HG02840 (cell line): ENCODE results near the gene C15orf61.

Experiments
- ATAC-seq: cut with Tn5 transposase; IDR thresholded peaks from one replicate; pipeline ENCODE4 v1.9.1; 2021; ENCODE audit warnings: mild to moderate bottlenecking, moderate library complexity, moderate number of reproducible peaks; ENCODE audit not compliant: unreplicated experiment, low FRiP score

C15orf61 gene

DNA sequence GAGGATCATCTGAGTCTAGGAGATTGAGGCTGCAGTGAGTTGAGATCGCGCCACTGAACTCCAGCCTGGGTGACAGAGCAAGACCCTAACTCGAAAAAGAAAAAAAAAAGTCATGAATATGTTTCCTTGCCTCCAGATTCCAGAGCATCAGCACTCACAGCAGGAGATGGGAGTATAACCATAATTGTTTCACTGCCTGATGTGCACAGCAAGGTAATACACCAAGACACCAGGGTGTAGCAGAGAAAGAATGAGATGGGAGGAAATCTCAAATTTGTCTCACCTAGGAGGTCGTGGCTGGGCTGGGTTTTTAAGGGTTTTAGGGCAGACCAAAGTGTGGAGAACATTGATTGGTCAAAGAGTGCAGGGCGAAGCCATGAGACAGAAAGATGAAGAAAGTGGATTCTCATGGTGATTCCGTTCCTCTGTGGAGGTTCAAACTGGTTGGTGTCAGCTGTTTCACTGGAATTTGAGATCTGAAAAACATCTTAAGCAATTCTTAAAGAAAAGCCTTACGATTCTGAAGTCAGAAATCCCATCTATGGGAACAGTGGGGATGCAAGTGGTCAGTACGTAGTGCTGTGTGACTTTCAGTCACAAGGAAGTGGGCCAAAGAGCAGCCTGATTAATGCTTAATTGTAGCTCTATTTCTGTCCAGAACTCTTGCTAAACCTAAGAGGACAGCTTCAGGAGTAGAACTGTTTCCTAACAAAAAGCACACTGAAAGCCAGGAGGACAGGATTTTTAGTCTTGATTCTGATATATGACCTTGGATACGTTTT, 7.8 kb upstream of the C15orf61 start:
- ATAC-seq: no peak

GRCh38 chr15:67515090-67515489, 5.8 kb upstream of the C15orf61 start:
- ATAC-seq: no peak

GRCh38 chr15:67515557-67515956, 5.4 kb upstream of the C15orf61 start:
- ATAC-seq: no peak

- no peak for ATAC-seq
These were observed 456 bp upstream of the C15orf61 start for GRCh38 chr15:67520321-67521028.

DNA sequence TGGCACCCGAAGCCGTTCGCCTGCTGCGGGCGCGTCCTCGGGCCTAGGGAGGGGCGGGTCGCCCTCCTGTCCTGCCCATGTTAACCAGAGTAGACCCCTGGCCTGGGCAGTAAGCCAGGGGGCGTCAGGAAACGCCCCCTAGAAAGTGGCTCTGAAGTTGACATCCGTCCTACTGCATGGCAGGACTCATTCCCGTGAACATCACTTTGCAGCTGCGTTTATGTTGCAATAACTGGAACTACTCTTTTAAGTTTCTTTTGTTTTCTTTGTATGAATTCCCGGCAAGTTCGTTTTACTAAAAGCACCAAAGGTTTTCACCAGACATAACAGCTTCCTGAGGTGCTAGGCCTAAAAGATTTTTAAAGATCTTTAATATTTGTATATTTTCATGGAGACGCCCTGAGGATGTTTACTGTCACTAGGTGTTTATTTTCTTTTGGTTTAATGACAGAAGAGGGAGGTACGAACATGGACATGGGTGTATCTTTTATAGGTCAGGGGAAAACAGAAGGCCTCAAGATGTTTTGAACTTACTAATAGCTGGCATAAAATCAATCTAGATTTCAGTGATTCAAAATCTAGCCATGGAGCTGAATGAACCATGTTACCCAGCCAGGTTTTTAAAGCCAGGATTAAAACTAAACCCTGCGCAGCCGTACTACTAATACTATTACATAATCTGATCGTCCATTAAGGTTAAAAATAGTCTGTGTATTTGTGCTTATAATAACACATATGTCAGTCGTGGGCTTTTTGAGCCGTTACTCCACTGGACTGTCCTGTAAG, 1.0 kb downstream of the C15orf61 start:
- ATAC-seq: no peak

DNA sequence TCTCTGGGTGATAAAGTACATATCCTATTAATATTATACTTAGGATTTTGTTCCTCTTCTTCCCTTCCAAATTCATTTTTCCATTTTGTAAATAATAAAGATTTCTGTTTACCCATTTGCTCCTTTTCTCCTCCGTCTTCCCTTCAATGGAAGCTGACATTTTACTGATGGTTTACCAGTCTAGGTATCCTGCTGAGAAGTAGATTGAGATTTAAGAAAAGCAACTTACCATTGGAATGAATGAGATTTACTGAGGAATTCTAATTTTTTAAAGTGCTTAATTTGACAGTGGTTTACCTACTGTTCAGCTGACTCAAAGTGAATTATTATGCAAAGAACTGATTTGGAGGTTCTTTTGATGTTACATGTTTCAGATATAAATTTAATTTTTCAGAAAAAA, 2.4 kb downstream of the C15orf61 start:
- ATAC-seq: no peak

DNA sequence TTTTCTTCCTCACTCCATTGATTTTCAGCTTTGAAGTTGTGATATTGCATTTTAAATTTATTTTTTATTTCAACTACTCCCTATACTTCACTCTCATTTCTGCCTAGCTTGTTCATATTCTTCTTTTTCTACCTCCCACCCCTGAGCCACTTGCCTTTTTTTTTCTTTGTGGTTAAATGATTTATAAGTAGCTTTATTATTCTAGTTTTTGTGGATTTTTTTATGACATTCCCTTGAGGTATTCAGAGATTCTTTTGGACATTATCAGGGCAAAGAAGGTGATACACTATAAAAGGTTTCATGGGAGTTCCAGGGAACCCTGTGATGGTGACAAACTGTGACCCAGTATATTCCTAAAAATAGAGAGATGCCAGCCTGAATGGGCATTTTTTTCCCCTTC, 3.3 kb downstream of the C15orf61 start:
- ATAC-seq: no peak

GRCh38 chr15:67528513-67528912, 7.6 kb downstream of the C15orf61 start:
- no peak for ATAC-seq

- no peak for ATAC-seq
These were observed 10.5 kb downstream of the C15orf61 start for GRCh38 chr15:67531379-67531914.

DNA sequence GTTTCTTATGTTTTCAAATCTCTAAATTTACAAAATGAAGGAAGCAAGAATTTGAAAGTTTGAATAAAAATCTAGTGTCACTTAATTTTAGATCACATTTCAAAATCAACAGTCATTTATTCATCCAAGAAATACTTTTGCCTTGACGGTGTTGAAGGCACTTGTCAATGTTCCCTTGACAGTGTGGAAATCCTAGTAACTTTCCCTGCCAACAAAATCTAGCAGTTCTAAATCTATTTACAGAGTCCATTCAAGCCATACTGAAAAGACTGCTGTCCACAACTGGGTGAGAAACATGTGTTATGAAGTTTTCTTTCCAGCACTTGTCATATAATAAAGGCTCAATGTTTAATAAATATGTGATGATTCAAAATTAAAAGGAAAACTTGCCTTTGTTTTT, 12.9 kb downstream of the C15orf61 start:
- ATAC-seq: no peak

DNA sequence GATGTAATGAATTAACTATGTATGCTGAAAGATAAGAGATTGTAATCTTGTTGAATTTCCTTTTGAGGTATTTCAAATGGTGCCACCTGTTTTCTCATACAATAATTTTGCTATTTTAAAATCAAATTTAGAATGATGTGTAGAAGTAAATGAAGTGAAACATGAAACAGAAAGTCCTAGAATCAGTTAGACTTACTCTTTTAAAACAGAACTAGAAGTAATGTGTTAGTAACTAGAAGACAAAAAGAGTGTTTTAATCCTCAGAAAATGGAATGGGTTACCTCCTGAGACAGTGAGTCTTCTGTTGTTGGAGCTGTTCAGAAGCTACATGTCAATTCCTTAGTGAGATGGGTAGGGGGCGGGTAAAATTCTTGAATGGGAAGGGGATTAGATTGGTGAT, 13.4 kb downstream of the C15orf61 start:
- ATAC-seq: no peak

GRCh38 chr15:67537771-67538170, 16.8 kb downstream of the C15orf61 start:
- ATAC-seq: no peak

DNA sequence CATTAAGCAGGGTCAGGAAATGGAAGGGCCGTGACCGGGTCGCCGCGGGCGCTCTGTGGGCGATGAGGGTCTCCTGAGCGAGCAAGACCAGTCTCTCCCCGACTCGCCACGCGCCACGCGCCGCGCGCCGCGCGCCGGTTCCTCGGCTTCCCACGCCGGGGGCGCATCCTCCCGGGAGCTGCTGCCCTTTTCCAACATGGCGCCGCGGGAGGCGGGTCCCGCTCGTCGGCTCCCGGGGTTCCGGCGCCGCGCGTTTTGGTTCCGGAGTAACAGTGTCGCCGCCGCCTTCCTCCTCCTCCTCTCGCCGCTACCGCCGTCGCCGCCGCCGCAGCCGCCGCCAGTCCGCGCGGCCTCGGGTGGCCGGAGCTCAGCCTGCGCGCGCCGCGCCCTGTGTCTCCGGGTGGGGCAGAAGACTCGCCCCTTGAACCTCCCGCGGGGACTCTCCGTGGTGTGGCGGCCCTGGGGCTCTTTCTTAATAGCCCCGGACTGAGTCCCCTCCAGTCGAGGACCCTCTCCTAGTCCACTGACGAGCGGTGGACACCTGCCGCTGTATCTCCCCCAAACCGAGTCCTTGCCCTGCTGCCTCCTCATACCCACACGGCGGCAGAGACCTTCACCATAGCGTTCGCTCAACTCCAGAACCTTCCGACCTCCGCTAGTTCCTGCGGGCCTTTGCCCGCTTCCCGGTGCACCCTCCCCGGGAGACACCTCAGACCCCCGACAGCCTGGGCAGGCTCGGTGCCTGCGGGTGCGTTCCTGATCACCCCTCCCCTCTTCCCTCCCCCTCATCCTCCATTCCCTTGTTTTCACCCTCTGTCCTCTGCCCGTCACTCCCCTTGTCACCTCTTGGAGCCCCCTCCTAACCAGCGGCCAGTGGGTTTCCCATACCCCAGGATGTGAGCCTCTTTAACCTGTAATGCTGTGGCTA, 21.8 kb downstream of the C15orf61 start, which contains the start of gene MAP2K5:
TSS of gene MAP2K5 (plus strand) at position 284 of the 928 bp plus-strand sequence. CDS start at position 917, 633 bp downstream.
- ATAC-seq: no peak

- no peak for ATAC-seq
These were observed 22.4 kb downstream of the C15orf61 start for GRCh38 chr15:67543348-67543718.

GRCh38 chr15:67544475-67544874, 23.5 kb downstream of the C15orf61 start:
- no peak for ATAC-seq

DNA sequence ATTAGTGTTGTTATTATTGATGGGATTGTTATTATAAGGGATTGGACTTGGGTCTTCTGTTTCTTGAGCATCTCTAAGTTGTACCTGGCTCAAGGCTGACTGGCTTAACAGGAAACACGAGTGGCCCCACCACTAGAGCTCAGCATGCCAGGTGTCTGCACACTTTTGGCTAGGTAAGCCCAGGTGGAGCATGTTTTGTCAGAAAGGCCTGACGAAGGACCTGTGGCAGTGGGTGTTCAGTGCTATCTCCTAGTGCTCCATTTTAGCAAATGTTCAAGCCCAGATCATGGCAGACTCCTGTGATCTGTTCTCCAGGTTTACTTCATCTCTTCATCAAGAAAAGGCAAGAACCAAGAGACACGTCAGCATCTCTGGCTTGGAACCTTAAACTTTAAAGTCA, 24.9 kb downstream of the C15orf61 start:
- ATAC-seq: no peak

DNA sequence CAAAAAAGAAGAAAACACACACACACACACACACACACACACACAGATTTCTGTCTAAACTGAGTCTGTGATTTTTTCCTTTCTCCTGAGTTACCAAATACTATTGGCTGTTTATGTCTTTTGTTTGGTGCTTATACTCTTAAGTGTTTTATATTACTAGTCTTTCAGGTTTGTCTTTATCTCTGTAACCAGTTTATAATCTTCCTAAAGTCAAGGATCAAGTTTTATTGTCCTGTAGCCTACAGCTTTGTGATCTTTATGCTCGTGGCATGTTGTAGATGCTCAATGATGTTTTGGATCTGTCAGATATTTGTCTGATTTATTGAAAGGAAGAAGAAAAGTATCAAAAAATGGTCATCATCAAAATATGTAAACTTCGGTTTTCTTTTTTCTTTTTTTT, 26.1 kb downstream of the C15orf61 start:
- no peak for ATAC-seq

- no peak for ATAC-seq
These were observed 26.9 kb downstream of the C15orf61 start for GRCh38 chr15:67547836-67548235.

- no peak for ATAC-seq
These were observed 27.4 kb downstream of the C15orf61 start for GRCh38 chr15:67548236-67548852.
